K562 (cell line): ENCODE results near the gene GNAT3. TPM values are rescaled to one million over a fixed set of nuclear protein-coding genes. Genes with fewer than 3 reads are reported as not detected.

Experiments used
- ATAC-seq: fragments of 200-7000 bp; cut with Tn5 transposase; 3 replicates; pipeline ENCODE4 v1.9.1; 2020; ENCODE audit warnings: moderate library complexity
- BruUV-seq: library from RNA; stranded (reverse); fragments of 400-500 nt; replicated peaks from 2 replicates; lab custom pipeline; 2021; lab: Mats Ljungman, UMichigan
- CTCF ChIA-PET: fragments of 300-600 bp; formaldehyde crosslinking; extraction: SDS; loops from one replicate; lab custom pipeline; 2021; ENCODE audit warnings: low intra/inter-chr PET ratio; lab: Yijun Ruan, JAX
- POLR2A ChIA-PET: fragments of 300-600, 350-650 bp; sonication (Branson Sonifier 250); formaldehyde crosslinking; extraction: SDS; loops from one replicate; lab custom pipeline; 2021; ENCODE audit warnings: antibody characterized with exemption, inconsistent platforms; lab: Yijun Ruan, JAX
- DNase-seq, 4 experiments: peaks; one replicate each; pipeline versions ENCODE4 v3.0.0 to v3.0.0-alpha.2; 2011 to 2018; ENCODE audit warnings: low spot score in 3 of 4, mixed read lengths in 3 of 4; ENCODE audit errors: extremely low read depth in 1 of 4
- FAIRE-seq: peaks from 2 replicates; lab custom pipeline; 2011; peaks lifted over from hg19 to GRCh38; lab: Jason Lieb, UNC
- H2AFZ ChIP-seq: 2 replicates; pipeline ENCODE4 v1.6.0; 2011; ENCODE audit warnings: low read depth, low read length, control low read depth, inconsistent platforms
- H3K27ac ChIP-seq: fragments of 200-600 bp; 3 replicates; pipeline ENCODE4 v1.8.0; 2011; ENCODE audit warnings: low read depth, mild to moderate bottlenecking, control low read depth, inconsistent platforms, low read length, moderate library complexity, mixed read lengths; ENCODE audit errors: extremely low read depth
- H3K27me3 ChIP-seq, 2 experiments: fragments of 300-600 bp in 1 of 2; 2 replicates in 1 of 2; 3 replicates in 1 of 2; pipeline versions ENCODE4 v1.6.0 to v1.8.0; 2011; ENCODE audit warnings: inconsistent platforms in 2 of 2, low read length in 2 of 2, mild to moderate bottlenecking in 1 of 2, mixed read lengths in 1 of 2, moderate library complexity in 1 of 2; ENCODE audit not compliant: control insufficient read depth in 2 of 2, insufficient read depth in 2 of 2
- H3K36me3 ChIP-seq: fragments of 300-600 bp; 3 replicates; pipeline ENCODE4 v1.8.0; 2011; ENCODE audit warnings: mild to moderate bottlenecking, low read length, inconsistent platforms; ENCODE audit not compliant: control insufficient read depth, insufficient read depth
- H3K4me1 ChIP-seq, 2 experiments: fragments of 200-600 bp in 1 of 2; replicated peaks in 1 of 2; 2 replicates in 1 of 2; 3 replicates in 1 of 2; pipeline versions ENCODE4 v1.5.1 to v1.8.0; 2011; ENCODE audit warnings: inconsistent platforms in 2 of 2, low read length in 2 of 2, mild to moderate bottlenecking in 1 of 2, mixed read lengths in 1 of 2, moderate library complexity in 1 of 2; ENCODE audit not compliant: control insufficient read depth in 2 of 2, insufficient read depth in 2 of 2
- H3K4me2 ChIP-seq: 2 replicates; pipeline ENCODE4 v1.6.1; 2011; ENCODE audit warnings: low read length, control low read depth, inconsistent platforms, mixed read lengths; ENCODE audit not compliant: insufficient read depth
- H3K4me3 ChIP-seq: fragments of 200-600 bp; sonication (generic), shearing (Covaris generic); 2 replicates; pipeline ENCODE4 v1.5.1; 2016; ENCODE audit warnings: control low read depth, inconsistent platforms
- H3K79me2 ChIP-seq: fragments of 200-600 bp; 3 replicates; pipeline ENCODE4 v1.8.0; 2011; ENCODE audit warnings: low read length, inconsistent platforms; ENCODE audit not compliant: control insufficient read depth, insufficient read depth
- H3K9ac ChIP-seq, 2 experiments: 2 replicates each; pipeline versions ENCODE4 v1.6.0 to v1.6.1; 2011; ENCODE audit warnings: low read depth in 2 of 2, low read length in 2 of 2, control low read depth in 1 of 2, inconsistent platforms in 1 of 2, mild to moderate bottlenecking in 1 of 2, mixed read lengths in 1 of 2; ENCODE audit not compliant: insufficient read depth in 1 of 2
- H3K9me1 ChIP-seq: one replicate; pipeline ENCODE4 v1.6.0; 2011; ENCODE audit warnings: inconsistent platforms, mild to moderate bottlenecking, low read length, moderate library complexity; ENCODE audit not compliant: control insufficient read depth, insufficient read depth
- H3K9me3 ChIP-seq: replicated peaks from 2 replicates; pipeline ENCODE4 v1.5.1; 2011; ENCODE audit warnings: low read depth, low read length, inconsistent platforms; ENCODE audit not compliant: control insufficient read depth, insufficient read depth
- H4K20me1 ChIP-seq: replicated peaks from 2 replicates; pipeline ENCODE4 v1.6.1; 2011; ENCODE audit warnings: low read length, inconsistent platforms, mixed read lengths; ENCODE audit not compliant: control insufficient read depth, insufficient read depth
- BDP1 ChIP-seq: IDR thresholded peaks from 3 replicates; pipeline ENCODE4 v1.6.1; 2011; ENCODE audit not compliant: insufficient read length, insufficient read depth
- LCOR ChIP-seq: sonication (generic); formaldehyde crosslinking; IDR thresholded peaks from 2 replicates; pipeline ENCODE4 v1.8.0; 2022; ENCODE audit warnings: mild to moderate bottlenecking, missing genetic modification reagents
- NR4A1 ChIP-seq, 2 experiments: fragments of 250-450 bp in 1 of 2; fragments of 450-650 bp in 1 of 2; sonication (Bioruptor Pico) in 1 of 2; IDR thresholded peaks; 2 replicates each; pipeline versions ENCODE4 v1.4.0 to v1.6.1; 2016 to 2020; ENCODE audit warnings: mild to moderate bottlenecking in 2 of 2, missing compliant biosample characterization in 1 of 2, missing genetic modification characterization in 1 of 2, moderate library complexity in 1 of 2
- PRMT5 ChIP-seq: sonication (generic); formaldehyde crosslinking; IDR thresholded peaks from 2 replicates; pipeline ENCODE4 v1.5.0; 2020; ENCODE audit warnings: missing genetic modification reagents
- TBP ChIP-seq: optimal IDR thresholded peaks from 2 replicates; pipeline ENCODE3; 2011; ENCODE audit warnings: low read depth, low read length, improper control_type of control experiment
- ZNF324 ChIP-seq: fragments of 250-450 bp; sonication (Bioruptor Pico); IDR thresholded peaks from 2 replicates; pipeline ENCODE4 v1.4.0; 2020; ENCODE audit warnings: mild to moderate bottlenecking
- ZNF699 ChIP-seq: fragments of 250-450 bp; sonication (Bioruptor Pico); IDR thresholded peaks from 2 replicates; pipeline ENCODE4 v1.8.0; 2021; ENCODE audit warnings: mild to moderate bottlenecking, moderate library complexity; ENCODE audit not compliant: insufficient replicate concordance
- in situ Hi-C: fragments of 300-500 bp; cut with MboI; formaldehyde crosslinking; loops from 4 replicates; pipeline ENCODE4 v1.15.0; 2018; ENCODE audit warnings: inconsistent platforms, mixed read lengths
- intact Hi-C: fragments of 100-400 bp; cut with micrococcal nuclease; formaldehyde crosslinking; loops from 2 replicates; pipeline ENCODE4 v1.14.2; 2022
- polyA plus RNA-seq, 8 experiments: library from polyadenylated mRNA; depleted of rRNA in 4 of 8; stranded (reverse) in 5 of 8; unstranded in 3 of 8; fragments of >200 nt; fragmentation: Nextera tagmentation in 2 of 8; fragmentation: Illumina TruSeq in 1 of 8; extraction: Ambion mirVana in 2 of 8; extraction: Trizol in 1 of 8; gene quantifications; 2 replicates each; pipeline versions ENCODE4 v1.2.1 to v1.2.3, GENCODE V29; 2011 to 2014; ENCODE audit warnings: inconsistent platforms in 1 of 8, missing spikeins in 1 of 8
- total RNA-seq, 7 experiments: library from RNA; depleted of rRNA in 6 of 7; stranded (reverse); fragments of >200 nt in 6 of 7; fragmentation: Illumina TruSeq in 2 of 7; extraction: Trizol in 2 of 7; gene quantifications; 2 replicates each; pipeline versions ENCODE4 v1.2.1 to v1.2.3, GENCODE V29; 2011 to 2021; ENCODE audit warnings: low replicate concordance in 1 of 7
- TF ChIP-seq, protein P1 (sequence below), 2 experiments: IDR thresholded peaks in 1 of 2; conservative IDR thresholded peaks in 1 of 2; 2 replicates each; pipeline ENCODE4 v1.6.1; 2016; ENCODE audit warnings: low read depth in 2 of 2, mild to moderate bottlenecking in 1 of 2, missing compliant biosample characterization in 1 of 2, missing genetic modification characterization in 1 of 2, moderate library complexity in 1 of 2
- TF ChIP-seq, protein P2 (sequence below), 2 experiments: fragments of 200-800 bp in 1 of 2; sonication (Bioruptor generic) in 1 of 2; sonication (generic) in 1 of 2; formaldehyde crosslinking in 1 of 2; IDR thresholded peaks in 1 of 2; conservative IDR thresholded peaks in 1 of 2; 2 replicates each; pipeline versions ENCODE4 v1.5.0 to v1.6.1; 2016 to 2020; ENCODE audit warnings: missing compliant biosample characterization in 1 of 2, missing genetic modification characterization in 1 of 2, missing genetic modification reagents in 1 of 2
- TF ChIP-seq, protein P3 (sequence below): fragments of 250-450 bp; sonication (Bioruptor Pico); IDR thresholded peaks from 2 replicates; pipeline ENCODE4 v1.4.0; 2020
- TF ChIP-seq, protein P4 (sequence below): fragments of 450-650 bp; IDR thresholded peaks from 2 replicates; pipeline ENCODE4 v1.6.1; 2016
- TF ChIP-seq, protein P5 (sequence below): sonication (generic); formaldehyde crosslinking; IDR thresholded peaks from 2 replicates; pipeline ENCODE4 v1.8.0; 2022; ENCODE audit warnings: missing genetic modification reagents, mild to moderate bottlenecking, moderate library complexity, borderline replicate concordance

GNAT3 gene
- total and polyA plus RNA-seq, 9 of the 15 experiments (the other 6 are each of a cell fraction or from before 2014, with no cell fraction given), result not detected

DNA sequence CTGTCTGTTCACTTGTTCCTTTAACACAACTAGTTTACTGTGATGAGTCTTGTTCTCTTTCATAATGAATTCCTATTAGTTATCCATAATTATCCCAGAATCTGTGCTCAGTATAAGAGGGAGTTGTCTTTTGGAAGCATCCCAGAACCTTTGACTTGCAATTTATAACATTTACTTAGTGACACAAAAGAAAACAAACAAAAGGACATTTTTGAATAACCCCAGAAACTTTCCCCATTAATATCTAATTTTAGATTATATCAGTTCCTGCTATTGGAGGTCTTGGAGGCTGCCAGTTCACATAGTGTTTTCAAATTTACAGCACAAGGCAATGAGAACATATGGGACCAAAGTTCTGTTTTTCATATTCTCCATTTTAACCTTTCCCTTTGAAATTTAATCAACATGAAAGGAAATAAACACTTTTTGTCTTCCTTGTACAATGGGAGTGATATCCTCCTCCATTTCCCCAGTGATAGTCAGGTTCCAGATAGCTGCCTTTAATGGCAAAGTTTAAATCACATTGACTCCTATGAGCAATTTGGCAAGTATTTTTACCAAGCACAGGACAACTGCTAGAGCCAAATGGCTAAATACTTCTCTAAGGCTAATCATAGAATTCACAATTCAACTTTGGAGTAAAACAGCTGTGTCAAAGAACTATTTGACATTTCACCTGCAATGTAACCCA lies 37.1 kb upstream of the GNAT3 start:
- no peaks in the 10 kb centered on the region for H3K79me2 ChIP-seq
- H3K4me3 ChIP-seq, result no peak overlapping the region
- no peak for ATAC-seq
- no peaks in the 10 kb centered on the region for H4K20me1 ChIP-seq
- H3K27me3 ChIP-seq, result no peaks in the 10 kb centered on the region
- no peak overlapping the region for H3K9ac ChIP-seq
- H3K4me1 ChIP-seq, result no peaks in the 10 kb centered on the region
- no peak overlapping the region for H2AFZ ChIP-seq
- H3K9me3 ChIP-seq, result no peaks in the 10 kb centered on the region
- no peak overlapping the region for H3K27ac ChIP-seq
- in situ Hi-C loops, result no loop called here
- H3K4me2 ChIP-seq, result no peak overlapping the region
- no peak for DNase-seq
- no TSS peak for BruUV-seq
- H3K9me1 ChIP-seq, result no peaks in the 10 kb centered on the region
- CTCF ChIA-PET, result no interaction called here
- intact Hi-C loops, result no loop called here
- H3K36me3 ChIP-seq, result no peaks in the 10 kb centered on the region
- FAIRE-seq, result no peak
- POLR2A ChIA-PET, result no interaction called here
- TF ChIP-seq ZNF699 (CRISPR knock-in tag), result no peak
- TF ChIP-seq, protein P1, sequence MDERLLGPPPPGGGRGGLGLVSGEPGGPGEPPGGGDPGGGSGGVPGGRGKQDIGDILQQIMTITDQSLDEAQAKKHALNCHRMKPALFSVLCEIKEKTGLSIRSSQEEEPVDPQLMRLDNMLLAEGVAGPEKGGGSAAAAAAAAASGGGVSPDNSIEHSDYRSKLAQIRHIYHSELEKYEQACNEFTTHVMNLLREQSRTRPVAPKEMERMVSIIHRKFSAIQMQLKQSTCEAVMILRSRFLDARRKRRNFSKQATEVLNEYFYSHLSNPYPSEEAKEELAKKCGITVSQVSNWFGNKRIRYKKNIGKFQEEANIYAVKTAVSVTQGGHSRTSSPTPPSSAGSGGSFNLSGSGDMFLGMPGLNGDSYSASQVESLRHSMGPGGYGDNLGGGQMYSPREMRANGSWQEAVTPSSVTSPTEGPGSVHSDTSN (CRISPR knock-in tag; IDR thresholded peaks at IDR 0.05; ENCODE audit: low read depth), result no peak
- TF ChIP-seq, protein P1 (tag; conservative IDR thresholded peaks at IDR 0.05; ENCODE audit: low read depth), result no peak
- no peak for TF ChIP-seq BDP1
- TF ChIP-seq LCOR (CRISPR knock-in tag), result no peak
- no peak for TF ChIP-seq ZNF324
- no peak for TF ChIP-seq TBP
- TF ChIP-seq, protein P2, sequence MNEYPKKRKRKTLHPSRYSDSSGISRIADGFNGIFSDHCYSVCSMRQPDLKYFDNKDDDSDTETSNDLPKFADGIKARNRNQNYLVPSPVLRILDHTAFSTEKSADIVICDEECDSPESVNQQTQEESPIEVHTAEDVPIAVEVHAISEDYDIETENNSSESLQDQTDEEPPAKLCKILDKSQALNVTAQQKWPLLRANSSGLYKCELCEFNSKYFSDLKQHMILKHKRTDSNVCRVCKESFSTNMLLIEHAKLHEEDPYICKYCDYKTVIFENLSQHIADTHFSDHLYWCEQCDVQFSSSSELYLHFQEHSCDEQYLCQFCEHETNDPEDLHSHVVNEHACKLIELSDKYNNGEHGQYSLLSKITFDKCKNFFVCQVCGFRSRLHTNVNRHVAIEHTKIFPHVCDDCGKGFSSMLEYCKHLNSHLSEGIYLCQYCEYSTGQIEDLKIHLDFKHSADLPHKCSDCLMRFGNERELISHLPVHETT (CRISPR knock-in tag; conservative IDR thresholded peaks at IDR 0.05 in 1 of 2, IDR thresholded peaks at IDR 0.05 in 1 of 2), result no peak
- TF ChIP-seq, protein P3, sequence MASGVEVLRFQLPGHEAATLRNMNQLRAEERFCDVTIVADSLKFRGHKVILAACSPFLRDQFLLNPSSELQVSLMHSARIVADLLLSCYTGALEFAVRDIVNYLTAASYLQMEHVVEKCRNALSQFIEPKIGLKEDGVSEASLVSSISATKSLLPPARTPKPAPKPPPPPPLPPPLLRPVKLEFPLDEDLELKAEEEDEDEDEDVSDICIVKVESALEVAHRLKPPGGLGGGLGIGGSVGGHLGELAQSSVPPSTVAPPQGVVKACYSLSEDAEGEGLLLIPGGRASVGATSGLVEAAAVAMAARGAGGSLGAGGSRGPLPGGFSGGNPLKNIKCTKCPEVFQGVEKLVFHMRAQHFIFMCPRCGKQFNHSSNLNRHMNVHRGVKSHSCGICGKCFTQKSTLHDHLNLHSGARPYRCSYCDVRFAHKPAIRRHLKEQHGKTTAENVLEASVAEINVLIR (CRISPR knock-in tag), result no peak
- TF ChIP-seq, protein P4, sequence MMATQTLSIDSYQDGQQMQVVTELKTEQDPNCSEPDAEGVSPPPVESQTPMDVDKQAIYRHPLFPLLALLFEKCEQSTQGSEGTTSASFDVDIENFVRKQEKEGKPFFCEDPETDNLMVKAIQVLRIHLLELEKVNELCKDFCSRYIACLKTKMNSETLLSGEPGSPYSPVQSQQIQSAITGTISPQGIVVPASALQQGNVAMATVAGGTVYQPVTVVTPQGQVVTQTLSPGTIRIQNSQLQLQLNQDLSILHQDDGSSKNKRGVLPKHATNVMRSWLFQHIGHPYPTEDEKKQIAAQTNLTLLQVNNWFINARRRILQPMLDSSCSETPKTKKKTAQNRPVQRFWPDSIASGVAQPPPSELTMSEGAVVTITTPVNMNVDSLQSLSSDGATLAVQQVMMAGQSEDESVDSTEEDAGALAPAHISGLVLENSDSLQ, result no peak
- TF ChIP-seq NR4A1 (CRISPR knock-in tag; IDR thresholded peaks at IDR 0.05), result no peak
- TF ChIP-seq NR4A1 (tag; IDR thresholded peaks at IDR 0.05), result no peak
- TF ChIP-seq, protein P5, sequence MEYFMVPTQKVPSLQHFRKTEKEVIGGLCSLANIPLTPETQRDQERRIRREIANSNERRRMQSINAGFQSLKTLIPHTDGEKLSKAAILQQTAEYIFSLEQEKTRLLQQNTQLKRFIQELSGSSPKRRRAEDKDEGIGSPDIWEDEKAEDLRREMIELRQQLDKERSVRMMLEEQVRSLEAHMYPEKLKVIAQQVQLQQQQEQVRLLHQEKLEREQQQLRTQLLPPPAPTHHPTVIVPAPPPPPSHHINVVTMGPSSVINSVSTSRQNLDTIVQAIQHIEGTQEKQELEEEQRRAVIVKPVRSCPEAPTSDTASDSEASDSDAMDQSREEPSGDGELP (CRISPR knock-in tag), result no peak
- no peak for TF ChIP-seq PRMT5 (CRISPR knock-in tag)
